Stomach (tissue), 4 donors: ENCODE measurements around the gene EQTN.

Source experiments
- EP300 ChIP-seq: sonication (generic); formaldehyde crosslinking; IDR thresholded peaks from one replicate; pipeline ENCODE4 v1.6.1; 2017; ENCODE audit warnings: antibody characterized with exemption
- POLR2A ChIP-seq, 4 donors: fragments of 450-650 bp; IDR thresholded peaks; one replicate each; pipeline ENCODE4 v1.6.1; 2016; ENCODE audit warnings: antibody characterized with exemption in 4 of 4, control low read depth in 2 of 4, mild to moderate bottlenecking in 1 of 4, moderate library complexity in 1 of 4
- POLR2AphosphoS5 ChIP-seq, 3 donors: sonication (generic); formaldehyde crosslinking; IDR thresholded peaks; one replicate each; pipeline ENCODE4 v1.6.1; 2016; ENCODE audit warnings: antibody characterized with exemption in 3 of 3
- TF ChIP-seq, protein P1 (sequence below), 7 experiments: fragments of 450-650 bp in 4 of 7; fragments of 200-600 bp in 3 of 7; sonication (generic) in 3 of 7; IDR thresholded peaks; one replicate each; pipeline ENCODE4 v1.5.1; 2016 to 2019; ENCODE audit warnings: antibody characterized with exemption in 7 of 7, control low read depth in 2 of 7, mild to moderate bottlenecking in 1 of 7

- TF ChIP-seq, protein P1, sequence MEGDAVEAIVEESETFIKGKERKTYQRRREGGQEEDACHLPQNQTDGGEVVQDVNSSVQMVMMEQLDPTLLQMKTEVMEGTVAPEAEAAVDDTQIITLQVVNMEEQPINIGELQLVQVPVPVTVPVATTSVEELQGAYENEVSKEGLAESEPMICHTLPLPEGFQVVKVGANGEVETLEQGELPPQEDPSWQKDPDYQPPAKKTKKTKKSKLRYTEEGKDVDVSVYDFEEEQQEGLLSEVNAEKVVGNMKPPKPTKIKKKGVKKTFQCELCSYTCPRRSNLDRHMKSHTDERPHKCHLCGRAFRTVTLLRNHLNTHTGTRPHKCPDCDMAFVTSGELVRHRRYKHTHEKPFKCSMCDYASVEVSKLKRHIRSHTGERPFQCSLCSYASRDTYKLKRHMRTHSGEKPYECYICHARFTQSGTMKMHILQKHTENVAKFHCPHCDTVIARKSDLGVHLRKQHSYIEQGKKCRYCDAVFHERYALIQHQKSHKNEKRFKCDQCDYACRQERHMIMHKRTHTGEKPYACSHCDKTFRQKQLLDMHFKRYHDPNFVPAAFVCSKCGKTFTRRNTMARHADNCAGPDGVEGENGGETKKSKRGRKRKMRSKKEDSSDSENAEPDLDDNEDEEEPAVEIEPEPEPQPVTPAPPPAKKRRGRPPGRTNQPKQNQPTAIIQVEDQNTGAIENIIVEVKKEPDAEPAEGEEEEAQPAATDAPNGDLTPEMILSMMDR (IDR thresholded peaks at IDR 0.05): no peak
- TF ChIP-seq POLR2AphosphoS5 (IDR thresholded peaks at IDR 0.05) (no peak), EP300 (no peak), POLR2A (IDR thresholded peaks at IDR 0.05) (no peak)
These were observed 32.3 kb upstream of the EQTN start for GRCh38 chr9:27329291-27329690.
